ENCODE data around the gene RAB20.

- TF ChIP-seq POLR2AphosphoS5 (IDR thresholded peaks at IDR 0.05; ENCODE audit: borderline replicate concordance, low read depth, low read length) (no peak), EZH2 (IDR thresholded peaks at IDR 0.05) (no peak), FOXP2 (optimal IDR thresholded peaks at IDR 0.05; ENCODE audit: control extremely low read depth, extremely low read length, insufficient read depth) (no peak)
Measured at GRCh38 chr13:110485604-110486003, 75.9 kb downstream of the RAB20 start.
